Keratinocyte (primary cell): ENCODE data around the gene OR8G5. TPM values are rescaled to one million over a fixed set of nuclear protein-coding genes. Genes with fewer than 3 reads are reported as not detected.

Experiments used
- DNase-seq: peaks from one replicate; pipeline ENCODE4 v3.0.0-alpha.2; 2011; ENCODE audit warnings: low read depth, missing footprints, low spot score
- FAIRE-seq: peaks from 2 replicates; lab custom pipeline; 2011; peaks lifted over from hg19 to GRCh38; lab: Jason Lieb, UNC
- H2AFZ ChIP-seq: 2 replicates; pipeline ENCODE4 v1.6.0; 2012; ENCODE audit warnings: low read length, control low read depth, inconsistent platforms; ENCODE audit not compliant: control insufficient read depth
- H3K27ac ChIP-seq: 2 replicates; pipeline ENCODE4 v1.5.1; 2011; ENCODE audit warnings: low read length; ENCODE audit not compliant: control insufficient read depth, insufficient read depth
- H3K27me3 ChIP-seq: 3 replicates; pipeline ENCODE4 v1.6.0; 2011; ENCODE audit warnings: low read length; ENCODE audit not compliant: control insufficient read depth, insufficient read depth; ENCODE audit errors: extremely low read depth
- H3K36me3 ChIP-seq, 2 experiments: 2 replicates in 1 of 2; 3 replicates in 1 of 2; pipeline ENCODE4 v1.5.1; 2011; ENCODE audit warnings: low read length in 2 of 2, mild to moderate bottlenecking in 1 of 2; ENCODE audit not compliant: control insufficient read depth in 2 of 2, insufficient read depth in 2 of 2; ENCODE audit errors: extremely low read depth in 1 of 2
- H3K4me1 ChIP-seq: 3 replicates; pipeline ENCODE4 v1.5.1; 2011; ENCODE audit warnings: low read length; ENCODE audit not compliant: control insufficient read depth, insufficient read depth; ENCODE audit errors: extremely low read depth
- H3K4me2 ChIP-seq: 3 replicates; pipeline ENCODE4 v1.6.0; 2011; ENCODE audit warnings: low read depth, low read length; ENCODE audit not compliant: control insufficient read depth, insufficient read depth; ENCODE audit errors: extremely low read depth
- H3K4me3 ChIP-seq, 3 experiments: fragments of 200-600 bp in 1 of 3; sonication (generic) in 1 of 3; 2 replicates in 2 of 3; 3 replicates in 1 of 3; pipeline ENCODE4 v1.5.1; 2011 to 2016; ENCODE audit warnings: low read length in 3 of 3, mild to moderate bottlenecking in 3 of 3, control low read depth in 2 of 3, inconsistent platforms in 1 of 3, low read depth in 1 of 3, mixed read lengths in 1 of 3, mixed run types in 1 of 3, moderate library complexity in 1 of 3; ENCODE audit not compliant: control insufficient read depth in 2 of 3, insufficient read depth in 2 of 3; ENCODE audit errors: extremely low read depth in 1 of 3
- H3K79me2 ChIP-seq: 2 replicates; pipeline ENCODE4 v1.6.0; 2012; ENCODE audit warnings: low read length; ENCODE audit not compliant: control insufficient read depth, insufficient read depth
- H3K9ac ChIP-seq: 3 replicates; pipeline ENCODE4 v1.6.0; 2011; ENCODE audit warnings: low read length; ENCODE audit not compliant: control insufficient read depth, insufficient read depth; ENCODE audit errors: extremely low read depth
- H3K9me1 ChIP-seq: 3 replicates; pipeline ENCODE4 v1.6.0; 2011; ENCODE audit warnings: low read length; ENCODE audit not compliant: control insufficient read depth, insufficient read depth; ENCODE audit errors: extremely low read depth
- H3K9me3 ChIP-seq: 2 replicates; pipeline ENCODE4 v1.5.1; 2012; ENCODE audit warnings: low read depth, low read length; ENCODE audit not compliant: control insufficient read depth
- H4K20me1 ChIP-seq: 3 replicates; pipeline ENCODE4 v1.6.0; 2011; ENCODE audit warnings: low read length; ENCODE audit not compliant: control insufficient read depth, insufficient read depth; ENCODE audit errors: extremely low read depth
- EZH2 ChIP-seq: IDR thresholded peaks from one replicate; pipeline ENCODE4 v1.6.1; 2012; ENCODE audit warnings: inconsistent platforms, mild to moderate bottlenecking, low read length, moderate library complexity
- dilution Hi-C: fragments of 300-500 bp; cut with MboI; formaldehyde crosslinking; loops from one replicate; pipeline ENCODE4 v1.7.0; 2020; ENCODE audit warnings: low sequenced_read_pairs; ENCODE audit not compliant: extremely low pct_ligation_motif_present
- polyA plus RNA-seq, 5 experiments: library from polyadenylated mRNA; depleted of rRNA in 3 of 5; stranded (reverse) in 3 of 5; stranded (forward) in 1 of 5; unstranded in 1 of 5; fragments of >200 nt; gene quantifications; 1 replicate in 1 of 5; 2 replicates in 3 of 5; 3 replicates in 1 of 5; pipeline versions ENCODE4 v1.2.1 to v1.2.3, GENCODE V29; 2011 to 2012; ENCODE audit warnings: missing spikeins in 2 of 5, low read depth in 1 of 5, low replicate concordance in 1 of 5
- TF ChIP-seq, protein P1 (sequence below), 3 experiments: IDR thresholded peaks in 1 of 3; conservative IDR thresholded peaks in 1 of 3; optimal IDR thresholded peaks in 1 of 3; 2 replicates in 2 of 3; 3 replicates in 1 of 3; pipeline versions ENCODE3 to v1.5.1; 2011; ENCODE audit warnings: low read length in 3 of 3, mild to moderate bottlenecking in 3 of 3, moderate library complexity in 2 of 3, control low read depth in 1 of 3, inconsistent platforms in 1 of 3; ENCODE audit not compliant: insufficient read depth in 2 of 3; ENCODE audit errors: extremely low read depth in 1 of 3

Gene OR8G5
- polyA plus RNA-seq, 1 donor (not counting 4 experiments of a cell fraction or from before 2014, with no cell fraction given) = not detected

- no peak overlapping the region for H3K4me3 ChIP-seq
- H3K4me1 ChIP-seq = no peaks in the 10 kb centered on the region
- dilution Hi-C loops = no loop called here
- H3K79me2 ChIP-seq = no peaks in the 10 kb centered on the region
- H3K4me2 ChIP-seq = no peak overlapping the region
- H3K36me3 ChIP-seq = no peaks in the 10 kb centered on the region
- no peaks in the 10 kb centered on the region for H3K9me3 ChIP-seq
- no peak overlapping the region for H3K27ac ChIP-seq
- no peaks in the 10 kb centered on the region for H4K20me1 ChIP-seq
- TF ChIP-seq, protein P1, sequence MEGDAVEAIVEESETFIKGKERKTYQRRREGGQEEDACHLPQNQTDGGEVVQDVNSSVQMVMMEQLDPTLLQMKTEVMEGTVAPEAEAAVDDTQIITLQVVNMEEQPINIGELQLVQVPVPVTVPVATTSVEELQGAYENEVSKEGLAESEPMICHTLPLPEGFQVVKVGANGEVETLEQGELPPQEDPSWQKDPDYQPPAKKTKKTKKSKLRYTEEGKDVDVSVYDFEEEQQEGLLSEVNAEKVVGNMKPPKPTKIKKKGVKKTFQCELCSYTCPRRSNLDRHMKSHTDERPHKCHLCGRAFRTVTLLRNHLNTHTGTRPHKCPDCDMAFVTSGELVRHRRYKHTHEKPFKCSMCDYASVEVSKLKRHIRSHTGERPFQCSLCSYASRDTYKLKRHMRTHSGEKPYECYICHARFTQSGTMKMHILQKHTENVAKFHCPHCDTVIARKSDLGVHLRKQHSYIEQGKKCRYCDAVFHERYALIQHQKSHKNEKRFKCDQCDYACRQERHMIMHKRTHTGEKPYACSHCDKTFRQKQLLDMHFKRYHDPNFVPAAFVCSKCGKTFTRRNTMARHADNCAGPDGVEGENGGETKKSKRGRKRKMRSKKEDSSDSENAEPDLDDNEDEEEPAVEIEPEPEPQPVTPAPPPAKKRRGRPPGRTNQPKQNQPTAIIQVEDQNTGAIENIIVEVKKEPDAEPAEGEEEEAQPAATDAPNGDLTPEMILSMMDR (optimal IDR thresholded peaks at IDR 0.05 in 1 of 3, IDR thresholded peaks at IDR 0.05 in 1 of 3, conservative IDR thresholded peaks at IDR 0.05 in 1 of 3; ENCODE audit: extremely low read depth in 1 of 3, insufficient read depth in 2 of 3, low read length in 3 of 3) = no peak
- TF ChIP-seq EZH2 = no peak
- DNase-seq (no peak), FAIRE-seq (no peak)
- no peaks in the 10 kb centered on the region for H3K27me3 ChIP-seq
- H3K9me1 ChIP-seq = no peaks in the 10 kb centered on the region
- no peak overlapping the region for H3K9ac ChIP-seq
- H2AFZ ChIP-seq = no peak overlapping the region
Measured at GRCh38 chr11:124311670-124312069, 55.5 kb downstream of the OR8G5 start.

DNA sequence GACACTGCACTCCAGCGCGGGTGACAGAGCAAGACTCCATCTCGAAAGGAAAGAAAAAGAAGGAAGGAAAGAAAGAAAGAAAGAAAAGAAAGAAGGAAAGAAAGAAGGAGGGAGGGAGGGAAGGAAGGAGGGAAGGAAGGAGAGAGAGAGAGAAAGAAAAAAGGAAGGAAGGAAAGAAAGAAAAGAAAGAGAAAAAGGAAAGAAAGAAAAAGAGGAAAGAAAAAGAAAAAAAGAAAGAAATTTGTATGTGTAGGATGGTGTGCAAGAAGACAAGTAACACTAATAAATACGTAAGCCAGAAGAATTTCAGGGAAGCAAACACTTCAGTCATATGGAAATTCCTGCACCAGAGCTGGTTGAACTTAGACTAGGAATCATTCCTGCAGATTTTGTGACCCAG, 57.0 kb downstream of the OR8G5 start:
- H3K27me3 ChIP-seq = no peaks in the 10 kb centered on the region
- H2AFZ ChIP-seq = no peak overlapping the region
- no peak for TF ChIP-seq EZH2
- TF ChIP-seq, protein P1 (optimal IDR thresholded peaks at IDR 0.05 in 1 of 3, IDR thresholded peaks at IDR 0.05 in 1 of 3, conservative IDR thresholded peaks at IDR 0.05 in 1 of 3; ENCODE audit: extremely low read depth in 1 of 3, insufficient read depth in 2 of 3, low read length in 3 of 3) = no peak
- H3K79me2 ChIP-seq = no peaks in the 10 kb centered on the region
- no peak overlapping the region for H3K9ac ChIP-seq
- H3K9me3 ChIP-seq = no peaks in the 10 kb centered on the region
- H3K4me3 ChIP-seq = no peak overlapping the region
- H3K27ac ChIP-seq = no peak overlapping the region
- no peaks in the 10 kb centered on the region for H3K36me3 ChIP-seq
- dilution Hi-C loops = no loop called here
- no peak overlapping the region for H3K4me2 ChIP-seq
- no peaks in the 10 kb centered on the region for H4K20me1 ChIP-seq
- no peaks in the 10 kb centered on the region for H3K4me1 ChIP-seq
- no peaks in the 10 kb centered on the region for H3K9me1 ChIP-seq
- DNase-seq (no peak), FAIRE-seq (no peak)
